Measurements from ENCODE around the gene UMOD.

Gene UMOD

DNA sequence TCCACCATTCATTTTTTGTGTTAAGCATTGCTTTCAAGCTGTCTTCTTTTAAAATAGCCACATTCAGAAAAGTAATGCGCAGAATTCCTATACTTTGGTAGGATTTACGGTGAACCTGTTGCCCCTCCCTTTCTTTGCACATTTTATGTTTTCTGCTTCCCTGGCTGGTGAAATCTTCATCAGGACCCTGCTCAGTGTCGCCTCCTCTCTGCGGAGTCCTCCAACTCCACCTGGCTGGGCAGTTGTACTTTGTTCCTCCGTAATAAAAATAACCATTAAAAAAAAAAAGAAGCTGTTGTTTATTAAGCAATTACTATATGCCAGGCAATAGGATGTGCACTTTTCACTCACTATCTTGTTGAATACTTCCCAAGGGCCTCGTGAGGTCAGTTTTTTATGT lies 2.9 kb downstream of the UMOD start:
- Histone ChIP-seq H3K27ac (ENCODE audit: low read depth, low read length, poor library complexity, severe bottlenecking) (no peak overlapping the region), H2AFZ (ENCODE audit: low read length) (no peak overlapping the region), H3F3A (ENCODE audit: insufficient read depth, low read length) (no peaks in the 10 kb centered on the region), H3K4me1 (ENCODE audit: insufficient read depth, low read length, severe bottlenecking) (no peaks in the 10 kb centered on the region), H3K9me2 (ENCODE audit: low read depth, low read length) (no peaks in the 10 kb centered on the region), H4K20me1 (ENCODE audit: insufficient read depth, low read length) (no peaks in the 10 kb centered on the region), H3K9me3 (ENCODE audit: low read length) (no peaks in the 10 kb centered on the region), H3K27me3 (ENCODE audit: insufficient read depth, low read length) (no peaks in the 10 kb centered on the region), H3K36me3 (ENCODE audit: insufficient read depth, low read length) (no peaks in the 10 kb centered on the region), H3K4me3 (ENCODE audit: low read depth, low read length, poor library complexity, severe bottlenecking) (no peak overlapping the region), H3K4me2 (ENCODE audit: low read length) (no peak overlapping the region), H3K9ac (ENCODE audit: low read length) (no peak overlapping the region), H3K79me2 (ENCODE audit: insufficient read depth, low read length) (no peaks in the 10 kb centered on the region)
- TF ChIP-seq, protein P1, sequence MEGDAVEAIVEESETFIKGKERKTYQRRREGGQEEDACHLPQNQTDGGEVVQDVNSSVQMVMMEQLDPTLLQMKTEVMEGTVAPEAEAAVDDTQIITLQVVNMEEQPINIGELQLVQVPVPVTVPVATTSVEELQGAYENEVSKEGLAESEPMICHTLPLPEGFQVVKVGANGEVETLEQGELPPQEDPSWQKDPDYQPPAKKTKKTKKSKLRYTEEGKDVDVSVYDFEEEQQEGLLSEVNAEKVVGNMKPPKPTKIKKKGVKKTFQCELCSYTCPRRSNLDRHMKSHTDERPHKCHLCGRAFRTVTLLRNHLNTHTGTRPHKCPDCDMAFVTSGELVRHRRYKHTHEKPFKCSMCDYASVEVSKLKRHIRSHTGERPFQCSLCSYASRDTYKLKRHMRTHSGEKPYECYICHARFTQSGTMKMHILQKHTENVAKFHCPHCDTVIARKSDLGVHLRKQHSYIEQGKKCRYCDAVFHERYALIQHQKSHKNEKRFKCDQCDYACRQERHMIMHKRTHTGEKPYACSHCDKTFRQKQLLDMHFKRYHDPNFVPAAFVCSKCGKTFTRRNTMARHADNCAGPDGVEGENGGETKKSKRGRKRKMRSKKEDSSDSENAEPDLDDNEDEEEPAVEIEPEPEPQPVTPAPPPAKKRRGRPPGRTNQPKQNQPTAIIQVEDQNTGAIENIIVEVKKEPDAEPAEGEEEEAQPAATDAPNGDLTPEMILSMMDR (IDR thresholded peaks at IDR 0.05; ENCODE audit: low read length): no peak
- TF ChIP-seq EZH2 (IDR thresholded peaks at IDR 0.05; ENCODE audit: borderline replicate concordance, low read length): no peak

DNA sequence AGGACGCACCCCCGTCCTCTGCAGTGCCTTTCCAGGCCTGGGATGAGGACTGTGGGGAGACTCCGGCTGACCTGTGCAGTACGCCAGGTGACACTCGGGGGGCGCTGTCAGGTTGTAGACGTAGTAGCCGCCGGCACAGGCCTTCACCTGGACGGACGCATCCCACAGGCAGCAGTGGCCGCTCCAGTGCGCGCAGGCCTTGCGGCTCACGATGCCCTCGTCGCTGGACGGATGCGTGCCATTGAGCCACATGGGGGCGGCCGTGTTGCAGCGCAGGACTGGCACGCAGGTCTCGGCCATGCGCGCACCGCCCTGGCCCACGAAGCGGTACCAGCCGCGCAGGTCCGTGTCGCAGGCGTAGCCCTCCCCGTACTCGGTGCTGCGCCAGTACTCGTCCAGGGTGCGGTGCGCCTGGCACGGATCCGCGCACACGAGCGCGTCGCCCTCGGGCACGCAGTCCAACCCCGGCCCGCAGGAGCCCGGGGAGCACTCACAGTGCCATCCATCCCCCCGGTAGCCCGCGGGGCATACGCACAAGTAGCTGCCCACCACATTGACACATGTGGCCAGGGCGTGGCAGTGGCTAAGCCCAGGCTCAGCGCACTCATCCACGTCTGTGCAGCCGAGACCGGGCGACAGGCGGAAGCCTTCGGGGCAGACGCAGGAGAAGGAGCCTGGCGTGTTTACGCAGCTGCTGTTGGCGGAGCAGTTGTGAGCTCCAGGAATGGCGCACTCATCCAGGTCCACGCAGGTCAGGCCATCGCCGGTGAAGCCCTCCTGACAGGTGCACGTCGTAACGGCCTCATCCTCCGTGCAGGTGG lies 3.9 kb downstream of the UMOD start:
- Histone ChIP-seq H3K79me2 (ENCODE audit: insufficient read depth, low read length) (no peaks in the 10 kb centered on the region), H3K9ac (ENCODE audit: low read length) (no peak overlapping the region), H3K4me3 (ENCODE audit: low read depth, low read length, poor library complexity, severe bottlenecking) (no peak overlapping the region), H3K4me1 (ENCODE audit: insufficient read depth, low read length, severe bottlenecking) (no peaks in the 10 kb centered on the region), H3K4me2 (ENCODE audit: low read length) (no peak overlapping the region), H3K36me3 (ENCODE audit: insufficient read depth, low read length) (no peaks in the 10 kb centered on the region), H3K27ac (ENCODE audit: low read depth, low read length, poor library complexity, severe bottlenecking) (no peak overlapping the region), H3K9me2 (ENCODE audit: low read depth, low read length) (no peaks in the 10 kb centered on the region), H3F3A (ENCODE audit: insufficient read depth, low read length) (no peaks in the 10 kb centered on the region), H2AFZ (ENCODE audit: low read length) (no peak overlapping the region), H3K9me3 (ENCODE audit: low read length) (no peaks in the 10 kb centered on the region), H4K20me1 (ENCODE audit: insufficient read depth, low read length) (no peaks in the 10 kb centered on the region), H3K27me3 (ENCODE audit: insufficient read depth, low read length) (no peaks in the 10 kb centered on the region)
- TF ChIP-seq, protein P1 (IDR thresholded peaks at IDR 0.05; ENCODE audit: low read length): no peak
- no peak for TF ChIP-seq EZH2 (IDR thresholded peaks at IDR 0.05; ENCODE audit: borderline replicate concordance, low read length)

DNA sequence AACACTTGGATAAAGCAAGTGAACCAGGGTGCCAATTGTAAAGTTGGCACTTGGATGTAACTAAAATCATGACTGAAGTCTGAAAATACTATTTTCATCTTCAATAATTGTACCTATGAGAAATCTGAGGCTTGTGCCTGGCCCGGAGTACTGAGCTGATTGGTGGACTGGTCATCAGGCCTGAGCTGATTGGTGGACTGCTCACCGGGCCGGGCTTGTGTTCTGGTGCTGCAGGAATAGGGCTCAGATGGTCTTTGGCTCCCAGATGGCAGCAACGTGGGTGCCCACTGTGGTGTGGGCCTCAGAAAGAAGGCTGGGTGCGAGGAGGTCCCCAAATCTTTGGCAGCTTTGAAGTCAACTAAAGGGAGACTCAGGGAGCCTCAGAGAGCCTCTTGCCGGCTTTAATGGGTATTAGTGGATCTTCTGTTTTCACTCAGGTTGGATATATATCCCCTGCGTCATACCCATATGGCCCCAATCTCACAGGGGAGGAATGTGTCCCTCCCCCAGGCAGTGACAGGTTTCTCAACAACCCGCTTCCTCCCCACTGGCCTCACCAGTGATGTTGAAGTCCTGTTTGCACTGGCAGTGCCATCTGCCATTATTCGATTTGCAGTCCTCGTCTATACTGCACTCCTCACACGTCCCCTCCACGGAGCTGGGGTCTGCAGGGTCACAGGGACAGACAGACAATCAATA lies 4.7 kb downstream of the UMOD start:
- Histone ChIP-seq H3K9ac (ENCODE audit: low read length) (no peak overlapping the region), H3K4me3 (ENCODE audit: low read depth, low read length, poor library complexity, severe bottlenecking) (no peak overlapping the region), H3K9me2 (ENCODE audit: low read depth, low read length) (no peaks in the 10 kb centered on the region), H3K79me2 (ENCODE audit: insufficient read depth, low read length) (no peaks in the 10 kb centered on the region), H3K27me3 (ENCODE audit: insufficient read depth, low read length) (no peaks in the 10 kb centered on the region), H3K27ac (ENCODE audit: low read depth, low read length, poor library complexity, severe bottlenecking) (no peak overlapping the region), H3K36me3 (ENCODE audit: insufficient read depth, low read length) (no peaks in the 10 kb centered on the region), H3K4me1 (ENCODE audit: insufficient read depth, low read length, severe bottlenecking) (no peaks in the 10 kb centered on the region), H2AFZ (ENCODE audit: low read length) (no peak overlapping the region), H3F3A (ENCODE audit: insufficient read depth, low read length) (no peaks in the 10 kb centered on the region), H3K4me2 (ENCODE audit: low read length) (no peak overlapping the region), H4K20me1 (ENCODE audit: insufficient read depth, low read length) (no peaks in the 10 kb centered on the region), H3K9me3 (ENCODE audit: low read length) (no peaks in the 10 kb centered on the region)
- TF ChIP-seq EZH2 (IDR thresholded peaks at IDR 0.05; ENCODE audit: borderline replicate concordance, low read length): no peak
- TF ChIP-seq, protein P1 (IDR thresholded peaks at IDR 0.05; ENCODE audit: low read length): no peak

Measured in OCI-LY1 (cell line).